ENCODE measurements around the gene KLHDC8B. TPM values are rescaled to one million over a fixed set of nuclear protein-coding genes. Genes with fewer than 3 reads are reported as not detected.

KLHDC8B gene
- total and polyA plus RNA-seq, 4 donors = 16.0 to 40.2 (median 29.1) TPM

DNA sequence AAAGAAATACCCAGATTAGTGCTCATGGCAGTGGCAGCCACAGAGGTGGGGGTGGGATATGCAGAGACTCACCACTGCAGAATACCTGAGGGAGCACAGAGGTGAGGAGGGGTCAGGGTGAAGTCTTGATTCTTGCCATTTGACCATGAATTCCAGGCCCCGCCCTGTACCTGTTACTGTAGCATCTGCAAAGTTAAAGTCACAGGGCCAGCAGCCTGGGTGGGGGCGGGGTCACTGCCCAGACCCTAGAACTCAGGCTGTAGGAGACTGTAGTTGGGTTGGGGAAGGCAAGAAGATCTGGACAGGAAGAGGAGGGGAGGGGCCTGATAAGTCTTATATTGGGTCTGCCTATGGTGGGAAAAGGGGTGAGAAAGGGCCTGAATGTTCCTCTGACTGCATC lies 19.8 kb upstream of the KLHDC8B start:
- WGBS, 2 donors = 84 to 90% methylated on average over 2 of the region's 2 CpGs
- H3K4me1 ChIP-seq (ENCODE audit: control insufficient read depth in 1 of 2, insufficient read depth in 2 of 2, low read length in 2 of 2) = no peaks in the 10 kb centered on the region
- H3K36me3 ChIP-seq (ENCODE audit: control insufficient read depth in 1 of 2, insufficient read depth in 2 of 2, low read length in 1 of 2) = no peaks in the 10 kb centered on the region
- H3K27ac ChIP-seq (ENCODE audit: low read depth in 1 of 2, low read length in 2 of 2) = no peak overlapping the region
- DNase-seq = no peak
- no peaks in the 10 kb centered on the region for H3K27me3 ChIP-seq (ENCODE audit: control insufficient read depth in 1 of 2, insufficient read depth in 2 of 2, low read length in 1 of 2)
- no peak for ATAC-seq (ENCODE audit: low FRiP score)
- intact Hi-C loops (cut with DNase I) = no loop called here
- H3K9me3 ChIP-seq (ENCODE audit: control insufficient read depth, low read length) = no peaks in the 10 kb centered on the region
- H3K4me3 ChIP-seq (ENCODE audit: low read length in 2 of 2) = no peak overlapping the region

DNA sequence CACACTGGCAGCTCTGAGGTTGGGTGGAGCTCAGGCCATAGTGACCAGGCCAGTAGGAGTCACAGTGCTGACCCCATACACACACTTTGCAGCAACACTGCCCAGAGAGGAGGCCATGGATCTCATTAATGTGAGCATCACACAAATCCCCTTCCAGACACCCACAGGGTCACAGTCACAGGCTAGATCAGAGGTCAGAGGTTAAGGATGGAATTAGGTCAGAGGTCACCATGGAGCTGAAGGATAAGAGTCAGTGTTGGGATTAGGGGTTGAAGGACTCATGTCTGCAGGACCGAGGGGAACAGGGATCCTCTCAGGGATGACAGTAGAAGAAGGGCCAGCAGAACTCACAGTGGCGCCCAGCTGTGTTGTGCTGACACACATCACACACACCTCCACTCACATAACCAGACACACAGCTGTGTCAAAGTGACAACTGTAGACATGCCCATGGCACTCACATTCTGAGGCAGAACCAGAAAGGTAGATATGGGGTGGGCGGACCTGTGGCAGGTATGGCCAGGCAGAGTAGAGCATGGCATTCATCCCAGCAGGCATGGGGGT lies 18.0 kb upstream of the KLHDC8B start:
- Histone ChIP-seq H3K4me1 (ENCODE audit: control insufficient read depth in 1 of 2, insufficient read depth in 2 of 2, low read length in 2 of 2) (no peaks in the 10 kb centered on the region), H3K27me3 (ENCODE audit: control insufficient read depth in 1 of 2, insufficient read depth in 2 of 2, low read length in 1 of 2) (no peaks in the 10 kb centered on the region), H3K27ac (ENCODE audit: low read depth in 1 of 2, low read length in 2 of 2) (no peak overlapping the region), H3K36me3 (ENCODE audit: control insufficient read depth in 1 of 2, insufficient read depth in 2 of 2, low read length in 1 of 2) (no peaks in the 10 kb centered on the region), H3K9me3 (ENCODE audit: control insufficient read depth, low read length) (no peaks in the 10 kb centered on the region), H3K4me3 (ENCODE audit: low read length in 2 of 2) (no peak overlapping the region)
- WGBS, 2 donors = 82 to 90% methylated on average over 3 of the region's 3 CpGs
- ATAC-seq (ENCODE audit: low FRiP score) = no peak
- no peak for DNase-seq
- intact Hi-C loops (cut with DNase I) = no loop called here

DNA sequence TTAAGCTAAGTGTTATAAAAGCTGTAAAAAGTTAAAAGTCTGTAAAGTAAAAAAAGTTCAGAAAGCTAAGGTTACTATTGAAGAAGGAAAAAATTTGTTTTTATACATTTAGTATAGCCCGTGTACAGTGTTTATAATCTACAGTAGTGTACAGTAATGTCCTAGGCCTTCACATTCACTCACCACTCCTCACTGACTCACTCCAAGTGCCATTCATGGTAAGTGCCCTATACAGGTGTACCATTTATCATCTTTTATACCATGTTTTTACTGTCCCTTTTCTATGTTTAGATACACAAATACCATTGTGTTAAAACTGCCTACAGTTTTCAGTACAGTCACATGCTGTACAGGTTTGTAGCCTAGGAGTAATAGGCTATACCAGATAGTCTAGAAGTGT lies 14.1 kb upstream of the KLHDC8B start:
- H3K27me3 ChIP-seq (ENCODE audit: control insufficient read depth in 1 of 2, insufficient read depth in 2 of 2, low read length in 1 of 2) = no peaks in the 10 kb centered on the region
- no peak for DNase-seq
- intact Hi-C loops (cut with DNase I) = no loop called here
- H3K4me3 ChIP-seq (ENCODE audit: low read length in 2 of 2) = no peak overlapping the region
- no peaks in the 10 kb centered on the region for H3K36me3 ChIP-seq (ENCODE audit: control insufficient read depth in 1 of 2, insufficient read depth in 2 of 2, low read length in 1 of 2)
- 58 to 68% methylated on average over 1 of the region's 1 CpG for WGBS, 2 donors
- no peaks in the 10 kb centered on the region for H3K4me1 ChIP-seq (ENCODE audit: control insufficient read depth in 1 of 2, insufficient read depth in 2 of 2, low read length in 2 of 2)
- H3K27ac ChIP-seq (ENCODE audit: low read depth in 1 of 2, low read length in 2 of 2) = no peak overlapping the region
- ATAC-seq (ENCODE audit: low FRiP score) = no peak
- no peaks in the 10 kb centered on the region for H3K9me3 ChIP-seq (ENCODE audit: control insufficient read depth, low read length)

DNA sequence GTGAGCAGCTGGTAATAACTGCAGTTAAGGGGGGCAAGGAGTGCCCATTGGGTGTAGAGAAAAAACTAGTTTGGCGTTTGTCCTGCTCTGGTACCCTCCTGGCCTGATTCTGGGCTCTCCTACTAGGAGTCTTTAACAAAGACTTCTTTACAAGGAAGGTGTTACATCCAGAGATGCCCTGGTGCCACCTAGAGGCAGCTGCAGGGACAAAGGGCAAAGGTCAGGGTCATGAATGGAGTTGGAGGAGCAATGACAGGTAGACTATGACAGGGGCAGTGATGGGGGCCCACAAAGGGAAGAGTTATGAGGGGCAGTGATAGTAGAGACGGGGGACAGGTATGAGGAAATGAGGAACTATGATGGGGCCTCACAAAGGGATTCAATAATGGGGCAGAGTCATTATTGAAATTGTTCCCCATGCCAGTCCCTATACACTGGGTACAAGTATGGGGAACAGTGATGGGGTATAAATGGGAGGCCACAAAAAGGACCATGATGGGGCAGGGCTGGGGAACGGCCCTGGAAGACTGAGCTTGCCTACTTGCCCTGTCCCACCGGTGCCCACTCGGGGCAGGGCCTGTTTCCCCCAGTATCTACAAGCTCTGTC lies 13.2 kb upstream of the KLHDC8B start:
- intact Hi-C loops (cut with DNase I) = no loop called here
- ATAC-seq (ENCODE audit: low FRiP score) = no peak

DNA sequence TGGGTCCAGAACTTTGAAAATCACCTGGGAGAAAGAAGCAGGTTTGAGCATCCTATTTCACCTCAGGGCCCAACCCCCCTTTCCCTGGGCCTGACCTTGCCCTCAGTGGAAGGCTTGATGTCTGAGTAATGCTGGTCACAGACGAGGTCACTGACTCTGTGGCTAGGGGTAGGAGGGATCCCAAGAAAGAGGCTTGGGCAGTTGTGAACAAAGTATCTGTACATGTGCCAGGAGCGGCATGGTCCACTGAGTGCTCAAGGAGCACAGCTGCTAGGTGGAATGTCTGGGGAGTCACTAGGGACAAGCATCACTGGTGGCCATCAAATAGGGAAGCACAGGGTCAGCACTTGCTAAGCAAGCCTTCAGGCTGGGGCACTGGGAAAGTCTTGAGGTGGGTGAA lies 12.6 kb upstream of the KLHDC8B start:
- Histone ChIP-seq H3K27me3 (ENCODE audit: control insufficient read depth in 1 of 2, insufficient read depth in 2 of 2, low read length in 1 of 2) (no peaks in the 10 kb centered on the region), H3K36me3 (ENCODE audit: control insufficient read depth in 1 of 2, insufficient read depth in 2 of 2, low read length in 1 of 2) (peaks cover 0 to 3% of the 10 kb centered on the region in 2 donors), H3K27ac (ENCODE audit: low read depth in 1 of 2, low read length in 2 of 2) (no peak overlapping the region), H3K4me3 (ENCODE audit: low read length in 2 of 2) (no peak overlapping the region), H3K4me1 (ENCODE audit: control insufficient read depth in 1 of 2, insufficient read depth in 2 of 2, low read length in 2 of 2) (no peaks in the 10 kb centered on the region), H3K9me3 (ENCODE audit: control insufficient read depth, low read length) (no peaks in the 10 kb centered on the region)
- ATAC-seq (ENCODE audit: low FRiP score) = no peak
- intact Hi-C loops (cut with DNase I) = no loop called here
- 47 to 73% methylated on average over 2 of the region's 2 CpGs for WGBS, 2 donors
- no peak for DNase-seq

More for the DNA sequence above, 13.2 kb upstream of the KLHDC8B start:
- Histone ChIP-seq H3K27me3 (ENCODE audit: control insufficient read depth in 1 of 2, insufficient read depth in 2 of 2, low read length in 1 of 2) (no peaks in the 10 kb centered on the region), H3K27ac (ENCODE audit: low read depth in 1 of 2, low read length in 2 of 2) (no peak overlapping the region), H3K36me3 (ENCODE audit: control insufficient read depth in 1 of 2, insufficient read depth in 2 of 2, low read length in 1 of 2) (no peaks in the 10 kb centered on the region), H3K9me3 (ENCODE audit: control insufficient read depth, low read length) (no peaks in the 10 kb centered on the region), H3K4me3 (ENCODE audit: low read length in 2 of 2) (no peak overlapping the region), H3K4me1 (ENCODE audit: control insufficient read depth in 1 of 2, insufficient read depth in 2 of 2, low read length in 2 of 2) (no peaks in the 10 kb centered on the region)
- 66% methylated on average over 5 of the region's 5 CpGs for WGBS, 2 donors
- no peak for DNase-seq

DNA sequence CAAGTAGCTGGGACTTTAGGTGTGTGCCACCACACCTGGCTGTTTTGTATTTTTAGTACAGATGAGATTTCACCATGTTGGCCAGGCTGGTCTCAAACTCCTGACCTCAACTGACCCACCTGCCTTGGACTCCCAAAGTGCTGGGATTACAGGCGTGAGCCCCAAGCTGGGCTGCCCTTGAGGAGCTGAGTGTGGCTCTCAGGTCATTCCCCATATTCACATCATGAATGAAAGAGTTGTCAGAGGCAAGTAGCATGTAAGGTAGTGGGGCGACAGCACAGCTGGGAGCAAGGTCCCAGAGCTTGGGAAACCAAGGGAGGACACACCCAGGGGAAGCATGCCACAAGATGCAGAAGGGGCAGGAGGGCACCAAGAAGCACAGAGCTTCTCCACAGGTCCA lies 10.2 kb upstream of the KLHDC8B start:
- DNase-seq = no peak
- no peak overlapping the region for H3K27ac ChIP-seq (ENCODE audit: low read depth in 1 of 2, low read length in 2 of 2)
- intact Hi-C loops (cut with DNase I) = no loop called here
- peaks cover 0 to 3% of the 10 kb centered on the region in 2 donors for H3K36me3 ChIP-seq (ENCODE audit: control insufficient read depth in 1 of 2, insufficient read depth in 2 of 2, low read length in 1 of 2)
- WGBS, 2 donors = 93 to 96% methylated on average over 2 of the region's 2 CpGs
- H3K4me1 ChIP-seq (ENCODE audit: control insufficient read depth in 1 of 2, insufficient read depth in 2 of 2, low read length in 2 of 2) = no peaks in the 10 kb centered on the region
- H3K4me3 ChIP-seq (ENCODE audit: low read length in 2 of 2) = no peak overlapping the region
- ATAC-seq (ENCODE audit: low FRiP score) = no peak
- no peaks in the 10 kb centered on the region for H3K27me3 ChIP-seq (ENCODE audit: control insufficient read depth in 1 of 2, insufficient read depth in 2 of 2, low read length in 1 of 2)
- H3K9me3 ChIP-seq (ENCODE audit: control insufficient read depth, low read length) = no peaks in the 10 kb centered on the region

DNA sequence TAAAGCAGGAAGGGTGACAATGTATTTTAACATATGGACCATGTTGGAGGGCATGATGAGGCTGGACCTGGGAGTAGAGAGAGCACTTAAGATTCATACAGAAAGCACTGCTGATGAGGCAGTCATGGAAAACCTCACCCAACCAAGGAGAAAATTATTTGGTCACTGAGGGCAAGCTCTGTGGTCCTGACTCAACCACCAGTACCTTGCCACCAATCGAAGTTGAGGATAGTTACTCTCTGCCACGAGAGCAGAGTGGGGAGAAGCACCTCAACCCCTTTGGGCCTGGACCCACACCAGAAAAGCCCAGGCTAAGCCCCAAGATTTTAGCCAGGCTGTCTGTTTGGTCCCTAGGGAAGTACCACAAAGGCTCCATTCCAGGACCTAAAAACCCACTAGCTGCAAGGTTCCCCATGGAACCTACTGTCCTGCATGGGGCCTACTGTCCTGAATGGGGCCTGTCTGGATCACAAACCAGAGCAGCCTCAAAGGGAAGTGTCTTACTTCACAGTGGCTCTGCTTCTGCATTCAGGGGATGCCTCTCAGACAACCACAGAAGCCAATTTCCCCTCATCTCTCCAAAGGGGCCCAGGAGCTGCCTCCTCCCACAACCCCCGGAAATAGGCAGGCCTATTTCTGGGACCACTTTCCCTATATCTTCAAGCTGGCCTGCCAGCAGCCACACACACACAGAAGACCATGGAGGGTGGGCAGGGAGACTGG lies 9.4 kb upstream of the KLHDC8B start:
- intact Hi-C loops (cut with DNase I) = no loop called here
- no peak for ATAC-seq (ENCODE audit: low FRiP score)
- H3K36me3 ChIP-seq (ENCODE audit: control insufficient read depth in 1 of 2, insufficient read depth in 2 of 2, low read length in 1 of 2) = peaks cover 0 to 3% of the 10 kb centered on the region in 2 donors
- no peak for DNase-seq
- H3K27me3 ChIP-seq (ENCODE audit: control insufficient read depth in 1 of 2, insufficient read depth in 2 of 2, low read length in 1 of 2) = no peaks in the 10 kb centered on the region
- WGBS, 2 donors = 73 to 74% methylated on average over 3 of the region's 3 CpGs
- no peaks in the 10 kb centered on the region for H3K4me1 ChIP-seq (ENCODE audit: control insufficient read depth in 1 of 2, insufficient read depth in 2 of 2, low read length in 2 of 2)
- H3K27ac ChIP-seq (ENCODE audit: low read depth in 1 of 2, low read length in 2 of 2) = no peak overlapping the region
- H3K4me3 ChIP-seq (ENCODE audit: low read length in 2 of 2) = no peak overlapping the region
- H3K9me3 ChIP-seq (ENCODE audit: control insufficient read depth, low read length) = no peaks in the 10 kb centered on the region

DNA sequence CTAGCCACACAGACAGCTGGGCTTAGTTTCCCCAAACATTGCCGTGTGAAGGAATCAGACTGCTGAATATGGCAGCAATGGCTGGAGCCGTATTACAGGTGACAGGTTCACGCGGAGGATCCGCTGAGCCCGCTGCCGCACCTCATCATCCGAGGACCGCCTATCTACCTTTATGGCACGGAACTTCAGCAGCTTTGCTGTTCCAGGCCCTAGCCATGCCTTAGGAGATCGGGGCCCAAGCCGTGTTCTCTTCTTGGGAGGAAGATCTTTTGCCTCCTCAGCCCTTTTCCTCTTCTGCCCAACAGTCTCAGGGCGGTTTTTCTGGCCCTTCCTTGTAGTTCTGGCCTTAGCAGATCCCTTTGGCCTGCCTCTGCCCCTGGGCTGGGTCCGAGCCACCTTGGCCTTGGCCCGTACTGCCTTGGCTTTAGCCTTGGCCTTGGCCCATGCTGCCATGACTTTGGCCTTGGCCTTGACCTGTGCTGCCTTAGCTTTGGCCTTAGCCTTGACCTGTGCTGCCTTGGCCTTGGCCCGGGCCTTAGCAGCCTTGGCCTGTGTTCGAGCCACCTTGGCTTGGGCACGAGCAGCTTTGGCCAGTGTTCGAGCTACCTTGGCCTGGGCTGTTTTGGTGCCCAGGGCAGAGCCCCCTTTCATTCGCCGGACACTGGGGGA lies 8.5 kb upstream of the KLHDC8B start:
- no peaks in the 10 kb centered on the region for H3K4me1 ChIP-seq (ENCODE audit: control insufficient read depth in 1 of 2, insufficient read depth in 2 of 2, low read length in 2 of 2)
- H3K27ac ChIP-seq (ENCODE audit: low read depth in 1 of 2, low read length in 2 of 2) = no peak overlapping the region
- WGBS, 2 donors = 93% methylated on average over 21 of the region's 21 CpGs
- DNase-seq (no peak), ATAC-seq (ENCODE audit: low FRiP score) (no peak)
- H3K9me3 ChIP-seq (ENCODE audit: control insufficient read depth, low read length) = no peaks in the 10 kb centered on the region
- peaks cover 0 to 3% of the 10 kb centered on the region in 2 donors for H3K36me3 ChIP-seq (ENCODE audit: control insufficient read depth in 1 of 2, insufficient read depth in 2 of 2, low read length in 1 of 2)
- H3K27me3 ChIP-seq (ENCODE audit: control insufficient read depth in 1 of 2, insufficient read depth in 2 of 2, low read length in 1 of 2) = no peaks in the 10 kb centered on the region
- H3K4me3 ChIP-seq (ENCODE audit: low read length in 2 of 2) = no peak overlapping the region
- intact Hi-C loops (cut with DNase I) = no loop called here
